Ovary (tissue), 9 donors: Measurements from ENCODE around the gene CEP128. TPM values are rescaled to one million over a fixed set of nuclear protein-coding genes. Genes with fewer than 3 reads are reported as not detected.

ENCODE experiments used
- DNase-seq, 5 donors: peaks; one replicate each; pipeline ENCODE4 v3.0.0-alpha.2; 2019 to 2020
- H3K27ac ChIP-seq, 2 donors: fragments of 200-600 bp; one replicate each; pipeline versions ENCODE4 v1.5.1 to v1.8.0; 2019 to 2022
- H3K27me3 ChIP-seq: fragments of 200-600 bp; one replicate; pipeline ENCODE4 v1.8.0; 2022
- H3K36me3 ChIP-seq: fragments of 200-600 bp; sonication (generic); one replicate; pipeline ENCODE4 v1.5.1; 2019
- H3K4me1 ChIP-seq: one replicate; pipeline ENCODE4 v1.8.1; 2013; ENCODE audit warnings: mild to moderate bottlenecking, moderate library complexity; ENCODE audit not compliant: insufficient read depth
- H3K4me3 ChIP-seq: fragments of 200-600 bp; sonication (generic); one replicate; pipeline ENCODE4 v1.5.1; 2017
- H3K9me3 ChIP-seq, 2 donors: fragments of 200-600 bp in 1 of 2; sonication (generic) in 1 of 2; one replicate each; pipeline versions ENCODE4 v1.5.1 to v1.8.1; 2013 to 2019; ENCODE audit warnings: mild to moderate bottlenecking in 1 of 2, moderate library complexity in 1 of 2
- EP300 ChIP-seq: sonication (generic); formaldehyde crosslinking; IDR thresholded peaks from one replicate; pipeline ENCODE4 v1.6.1; 2017; ENCODE audit warnings: antibody characterized with exemption
- POLR2A ChIP-seq: fragments of 450-650 bp; IDR thresholded peaks from one replicate; pipeline ENCODE4 v1.6.1; 2017; ENCODE audit warnings: antibody characterized with exemption, mild to moderate bottlenecking, moderate library complexity
- WGBS, 3 donors: extraction: QIAGEN DNeasy Blood & Tissue Kit in 1 of 3; methylation state at CpG; one replicate each; pipeline versions ENCODE4 v1.1.5 to v1.1.7; 2013 to 2017; 5-methylcytosine and 5-hydroxymethylcytosine counted together
- intact Hi-C, 4 donors: fragments of 100-400 bp; cut with DNase I; formaldehyde crosslinking; loops; one replicate each; pipeline versions ENCODE4 v1.11.0 to v1.15.1; 2022 to 2023
- polyA plus RNA-seq, 2 donors: library from polyadenylated mRNA; stranded (reverse); fragments of 200-250 nt in 1 of 2; fragments of 350-450 nt in 1 of 2; fragmentation: Illumina TruSeq in 1 of 2; extraction: RNeasy Lipid Tissue Mini Kit (QIAGEN cat#74804) in 1 of 2; gene quantifications; one replicate each; pipeline ENCODE4 v1.2.3, GENCODE V29; 2013 to 2014
- total RNA-seq, 7 donors: library from RNA; depleted of rRNA in 2 of 7; stranded (reverse); fragments of >200 nt in 2 of 7; fragmentation: NEBNext Ultra II Directional in 3 of 7; extraction: Animal tissue kit (Norgen Biotek cat#: 25700) in 3 of 7; gene quantifications; one replicate each; pipeline versions ENCODE4 v1.1.0 to v1.2.4, GENCODE V29; 2016 to 2023
- TF ChIP-seq, protein P1 (sequence below), 3 donors: fragments of 450-650 bp in 2 of 3; fragments of 200-600 bp in 1 of 3; IDR thresholded peaks; one replicate each; pipeline versions ENCODE4 v1.5.1 to v1.8.0; 2016 to 2022; ENCODE audit warnings: antibody characterized with exemption in 3 of 3, mild to moderate bottlenecking in 1 of 3
- donor health status: DM: no; HTN: no; CAD: no; lungs with moderate emphysema.
- donor health status: DM: no; HTN: no; CAD: no.
- donor health status: Bipolar disorder and iron deficiency.
- donor health status: DM: yes; HTN: yes; CAD: no.
- donor health status: DM: no; HTN: no; CAD: no.
- donor health status: DM: yes; HTN: yes; CAD: no.

Gene CEP128
- total and polyA plus RNA-seq, 9 donors = 1.5 to 14.3 (median 6.4) TPM

DNA sequence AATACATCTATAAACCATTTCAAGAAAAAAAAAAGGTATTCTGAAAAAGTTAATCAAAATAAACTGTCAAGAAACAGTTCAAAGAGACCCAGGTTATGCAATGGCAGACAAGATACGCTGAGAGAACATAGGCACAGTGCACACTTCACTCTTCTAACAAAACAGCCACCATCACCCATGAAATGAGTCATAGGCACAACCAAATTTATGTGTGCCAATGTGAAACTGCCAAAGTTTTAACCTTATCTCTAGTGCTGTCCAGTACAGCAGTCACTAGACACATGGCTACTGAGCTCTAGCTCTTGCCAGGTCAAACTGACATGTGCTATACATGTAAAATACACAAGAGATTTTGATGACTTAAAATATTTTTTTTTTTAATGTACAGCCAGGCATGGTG is 1.4 kb downstream of the CEP128 start:
- no peaks in the 10 kb centered on the region for H3K36me3 ChIP-seq
- TF ChIP-seq EP300 (no peak), POLR2A (no peak)
- TF ChIP-seq, protein P1, sequence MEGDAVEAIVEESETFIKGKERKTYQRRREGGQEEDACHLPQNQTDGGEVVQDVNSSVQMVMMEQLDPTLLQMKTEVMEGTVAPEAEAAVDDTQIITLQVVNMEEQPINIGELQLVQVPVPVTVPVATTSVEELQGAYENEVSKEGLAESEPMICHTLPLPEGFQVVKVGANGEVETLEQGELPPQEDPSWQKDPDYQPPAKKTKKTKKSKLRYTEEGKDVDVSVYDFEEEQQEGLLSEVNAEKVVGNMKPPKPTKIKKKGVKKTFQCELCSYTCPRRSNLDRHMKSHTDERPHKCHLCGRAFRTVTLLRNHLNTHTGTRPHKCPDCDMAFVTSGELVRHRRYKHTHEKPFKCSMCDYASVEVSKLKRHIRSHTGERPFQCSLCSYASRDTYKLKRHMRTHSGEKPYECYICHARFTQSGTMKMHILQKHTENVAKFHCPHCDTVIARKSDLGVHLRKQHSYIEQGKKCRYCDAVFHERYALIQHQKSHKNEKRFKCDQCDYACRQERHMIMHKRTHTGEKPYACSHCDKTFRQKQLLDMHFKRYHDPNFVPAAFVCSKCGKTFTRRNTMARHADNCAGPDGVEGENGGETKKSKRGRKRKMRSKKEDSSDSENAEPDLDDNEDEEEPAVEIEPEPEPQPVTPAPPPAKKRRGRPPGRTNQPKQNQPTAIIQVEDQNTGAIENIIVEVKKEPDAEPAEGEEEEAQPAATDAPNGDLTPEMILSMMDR (IDR thresholded peaks at IDR 0.05) = no peak
- no peak for DNase-seq
- no peak overlapping the region for H3K4me3 ChIP-seq
- H3K27me3 ChIP-seq = no peaks in the 10 kb centered on the region
- H3K9me3 ChIP-seq = no peaks in the 10 kb centered on the region
- no peaks in the 10 kb centered on the region for H3K4me1 ChIP-seq
- WGBS, 3 donors = 86 to 91% (median 87%) methylated on average over 1 of the region's 1 CpG
- intact Hi-C loops = no loop called here
- H3K27ac ChIP-seq = no peak overlapping the region

DNA sequence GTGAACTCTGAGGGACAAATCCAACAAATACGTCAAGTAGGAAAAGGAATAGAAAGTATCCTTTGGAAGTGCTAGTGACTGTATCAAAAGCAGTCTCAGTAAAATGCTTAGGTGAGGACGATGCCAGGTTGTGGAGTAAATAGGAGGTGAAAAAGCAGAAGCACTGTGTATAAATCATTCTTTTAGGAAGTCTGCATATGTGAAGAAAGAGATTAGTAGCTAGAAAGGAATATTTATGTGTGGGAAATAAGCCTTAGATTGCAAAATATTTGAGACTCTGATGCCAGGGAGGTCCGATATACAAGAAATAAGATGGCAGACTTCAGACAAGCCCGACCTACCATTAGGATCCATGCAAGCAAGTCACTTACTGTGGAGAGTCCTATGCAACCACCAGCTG is 7.9 kb downstream of the CEP128 start:
- Histone ChIP-seq H3K4me3 (no peak overlapping the region), H3K27me3 (no peaks in the 10 kb centered on the region), H3K9me3 (no peaks in the 10 kb centered on the region), H3K36me3 (no peaks in the 10 kb centered on the region), H3K4me1 (no peaks in the 10 kb centered on the region), H3K27ac (no peak overlapping the region)
- intact Hi-C loops = no loop called here
- 81 to 89% (median 83%) methylated on average over 4 of the region's 4 CpGs for WGBS, 3 donors
- DNase-seq = no peak
- TF ChIP-seq POLR2A = no peak
- no peak for TF ChIP-seq EP300
- TF ChIP-seq, protein P1 (IDR thresholded peaks at IDR 0.05) = no peak

DNA sequence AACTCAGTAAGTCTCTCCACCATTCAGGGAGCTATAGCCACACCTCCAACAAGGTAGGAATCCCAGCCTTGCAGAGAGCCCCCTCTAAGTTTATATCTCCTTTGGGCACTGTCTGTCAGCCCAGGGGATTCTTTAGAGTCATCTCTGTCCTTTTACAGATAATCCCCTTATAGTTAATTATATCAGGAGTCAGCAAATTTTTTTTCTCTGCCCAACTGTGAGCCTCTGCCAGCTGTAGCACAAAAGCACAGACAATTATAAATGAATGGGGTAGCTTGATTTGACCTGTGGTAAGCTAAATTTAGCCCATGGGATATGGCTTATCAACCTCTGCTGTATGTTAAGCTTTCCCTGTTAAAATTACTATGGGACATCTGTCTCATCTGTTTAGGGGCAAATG is 8.3 kb downstream of the CEP128 start:
- H3K36me3 ChIP-seq = no peaks in the 10 kb centered on the region
- H3K4me1 ChIP-seq = no peaks in the 10 kb centered on the region
- TF ChIP-seq EP300 (no peak), POLR2A (no peak)
- TF ChIP-seq, protein P1 (IDR thresholded peaks at IDR 0.05) = no peak
- no peak for DNase-seq
- no peak overlapping the region for H3K27ac ChIP-seq
- H3K4me3 ChIP-seq = no peak overlapping the region
- H3K9me3 ChIP-seq = no peaks in the 10 kb centered on the region
- no peaks in the 10 kb centered on the region for H3K27me3 ChIP-seq
- intact Hi-C loops = no loop called here

DNA sequence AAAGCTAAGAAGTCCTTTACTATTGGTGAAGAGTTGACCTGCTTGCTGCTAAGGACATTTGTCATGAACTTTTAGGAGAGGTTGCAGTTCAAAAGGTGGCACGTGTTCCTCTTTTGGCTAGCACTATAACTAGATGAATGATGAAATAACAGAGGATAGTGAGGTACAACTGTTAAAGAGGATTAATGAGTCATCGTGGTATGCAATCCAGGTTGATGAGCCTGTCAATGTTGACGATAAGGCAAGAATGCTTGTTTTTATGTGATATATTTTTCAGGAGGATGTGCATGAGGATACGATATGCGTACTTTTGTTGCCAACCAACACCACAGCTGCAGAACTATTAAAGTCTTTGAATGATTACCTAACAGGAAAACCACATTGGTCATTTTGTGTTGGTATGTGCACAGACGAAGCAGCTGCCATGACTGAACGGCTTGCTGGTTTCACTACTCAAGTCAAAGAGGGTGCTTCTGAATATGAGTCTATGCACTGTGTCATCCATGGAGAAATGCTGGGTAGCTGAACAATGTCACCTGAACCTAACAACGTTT is 10.6 kb downstream of the CEP128 start:
- Histone ChIP-seq H3K27me3 (no peaks in the 10 kb centered on the region), H3K4me3 (no peak overlapping the region), H3K9me3 (no peaks in the 10 kb centered on the region), H3K4me1 (no peaks in the 10 kb centered on the region), H3K27ac (no peak overlapping the region), H3K36me3 (no peaks in the 10 kb centered on the region)
- DNase-seq = no peak
- intact Hi-C loops = no loop called here
- 82 to 86% (median 83%) methylated on average over 8 of the region's 8 CpGs for WGBS, 3 donors
- TF ChIP-seq POLR2A = no peak
- TF ChIP-seq, protein P1 (IDR thresholded peaks at IDR 0.05) = no peak
- TF ChIP-seq EP300 = no peak
